Activated CD8-positive, alpha-beta memory T cell treated with anti-CD3 and anti-CD28 coated beads, Interleukin-2, amount 50 U/mL, for 24 hours (primary cell): Measurements from ENCODE around the gene GTF3C1.

Experiments used
- DNase-seq: peaks from one replicate; pipeline ENCODE4 v3.0.0-alpha.2; 2020; ENCODE audit errors: extremely low read depth

The GTF3C1 gene

GRCh38 chr16:27485126-27485525 is 64.6 kb downstream of the GTF3C1 start:
- DNase-seq, result no peak

DNA sequence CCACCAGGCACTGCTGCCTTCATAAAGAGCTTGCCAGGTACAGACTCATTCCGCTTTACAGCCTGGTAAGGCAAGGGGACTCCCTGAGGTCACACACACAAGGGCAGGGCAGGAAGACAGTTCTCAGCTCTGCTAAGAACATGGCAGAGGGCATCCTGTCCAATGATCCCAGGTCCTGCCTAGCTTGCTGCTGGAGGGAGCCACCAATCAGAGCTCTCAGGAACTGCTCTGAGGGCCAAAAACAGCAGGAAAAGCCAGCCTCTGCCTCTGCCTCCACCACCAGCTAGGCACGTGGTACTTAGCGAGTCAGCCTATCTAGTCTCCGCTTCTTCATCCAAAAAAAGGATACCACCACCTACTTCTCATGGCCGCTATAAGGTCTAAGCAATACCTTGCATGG is 66.1 kb downstream of the GTF3C1 start:
- no peak for DNase-seq

GRCh38 chr16:27483088-27483437 is 66.7 kb downstream of the GTF3C1 start:
- no peak for DNase-seq

- no peak for DNase-seq
Measured at GRCh38 chr16:27482397-27483087, 67.2 kb downstream of the GTF3C1 start.

GRCh38 chr16:27481282-27481934 is 68.3 kb downstream of the GTF3C1 start:
- DNase-seq, result no peak

GRCh38 chr16:27480761-27481160 is 69.0 kb downstream of the GTF3C1 start:
- DNase-seq, result no peak

- no peak for DNase-seq
Measured at GRCh38 chr16:27476240-27476639, 73.5 kb downstream of the GTF3C1 start.

GRCh38 chr16:27475561-27475960 is 74.2 kb downstream of the GTF3C1 start:
- DNase-seq, result no peak

GRCh38 chr16:27474921-27475320 is 74.8 kb downstream of the GTF3C1 start:
- no peak for DNase-seq

DNA sequence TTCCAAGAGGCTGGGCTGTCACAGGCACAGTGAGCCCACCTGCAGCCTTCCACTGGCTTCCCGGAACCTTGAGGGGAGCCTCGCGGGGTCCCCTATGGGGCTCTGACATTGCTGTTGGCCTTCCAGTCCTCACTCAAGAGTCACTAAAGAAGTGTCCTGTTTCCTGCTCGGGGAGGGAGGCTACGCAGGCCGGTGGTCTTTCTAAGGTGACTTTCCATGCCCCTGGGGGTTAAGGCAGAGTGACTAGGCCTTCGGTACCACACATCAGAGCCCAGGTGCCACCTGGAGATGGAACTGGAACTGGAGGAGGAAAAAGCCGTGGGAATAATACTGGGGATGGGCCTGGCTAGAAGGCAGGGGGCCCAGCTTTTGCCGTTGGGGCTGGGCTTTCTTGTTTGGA is 75.7 kb downstream of the GTF3C1 start:
- DNase-seq, result no peak

GRCh38 chr16:27473101-27473900 is 76.4 kb downstream of the GTF3C1 start:
- DNase-seq, result no peak

- DNase-seq, result no peak
Measured at GRCh38 chr16:27472091-27473020, 77.4 kb downstream of the GTF3C1 start.

- no peak for DNase-seq
Measured at GRCh38 chr16:27471661-27472060, 78.1 kb downstream of the GTF3C1 start.

GRCh38 chr16:27470567-27471431 is 78.9 kb downstream of the GTF3C1 start:
- no peak for DNase-seq

GRCh38 chr16:27468941-27469531 is 80.7 kb downstream of the GTF3C1 start:
- DNase-seq, result no peak

- DNase-seq, result no peak
Measured at GRCh38 chr16:27465483-27465879, 84.2 kb downstream of the GTF3C1 start.

DNA sequence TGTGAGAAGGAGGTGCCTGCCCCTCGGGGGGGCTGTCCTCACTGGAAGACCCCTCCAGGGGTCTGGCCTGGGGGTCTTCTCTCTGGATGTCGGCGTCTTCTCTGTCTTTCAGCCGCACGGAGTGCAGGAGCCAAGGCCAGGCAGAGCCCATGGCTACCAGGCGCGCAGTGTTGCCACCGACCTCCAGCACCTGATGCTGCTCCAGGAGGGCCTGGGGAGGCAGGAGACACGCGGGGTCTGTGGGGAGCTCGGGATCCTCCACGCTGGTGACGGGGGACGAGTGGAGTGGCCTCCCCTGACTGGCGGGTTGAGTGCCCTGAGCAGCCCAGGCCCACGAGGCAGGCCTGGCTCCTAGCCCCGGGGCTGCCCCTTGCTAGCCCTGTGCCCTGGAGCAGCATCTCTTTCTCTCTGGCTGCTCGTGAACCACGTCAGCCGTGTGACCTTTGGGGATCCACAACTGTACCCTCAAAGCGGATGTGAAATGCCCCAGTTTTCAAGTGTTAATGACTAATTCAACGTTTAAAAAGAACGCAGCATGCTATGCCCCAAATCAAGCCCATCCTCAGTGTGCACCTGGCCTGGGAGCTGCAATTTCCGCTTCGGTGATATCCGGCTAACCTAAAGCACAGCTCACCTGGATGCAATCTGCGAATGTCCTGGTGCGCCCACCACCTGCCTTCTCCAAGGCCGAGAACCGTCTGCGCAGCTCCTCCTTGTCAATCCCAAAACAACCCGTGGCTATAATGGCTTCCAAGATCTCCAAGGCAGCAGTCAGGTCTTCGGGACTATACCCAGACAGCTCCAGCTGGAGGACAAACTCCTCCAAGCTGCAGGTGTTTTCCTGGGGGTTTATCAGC is 84.9 kb downstream of the GTF3C1 start:
- DNase-seq, result no peak

GRCh38 chr16:27463741-27464591 is 85.7 kb downstream of the GTF3C1 start:
- DNase-seq, result peak; percentile 30
